Measurements from ENCODE around the gene TSGA10.

DNA sequence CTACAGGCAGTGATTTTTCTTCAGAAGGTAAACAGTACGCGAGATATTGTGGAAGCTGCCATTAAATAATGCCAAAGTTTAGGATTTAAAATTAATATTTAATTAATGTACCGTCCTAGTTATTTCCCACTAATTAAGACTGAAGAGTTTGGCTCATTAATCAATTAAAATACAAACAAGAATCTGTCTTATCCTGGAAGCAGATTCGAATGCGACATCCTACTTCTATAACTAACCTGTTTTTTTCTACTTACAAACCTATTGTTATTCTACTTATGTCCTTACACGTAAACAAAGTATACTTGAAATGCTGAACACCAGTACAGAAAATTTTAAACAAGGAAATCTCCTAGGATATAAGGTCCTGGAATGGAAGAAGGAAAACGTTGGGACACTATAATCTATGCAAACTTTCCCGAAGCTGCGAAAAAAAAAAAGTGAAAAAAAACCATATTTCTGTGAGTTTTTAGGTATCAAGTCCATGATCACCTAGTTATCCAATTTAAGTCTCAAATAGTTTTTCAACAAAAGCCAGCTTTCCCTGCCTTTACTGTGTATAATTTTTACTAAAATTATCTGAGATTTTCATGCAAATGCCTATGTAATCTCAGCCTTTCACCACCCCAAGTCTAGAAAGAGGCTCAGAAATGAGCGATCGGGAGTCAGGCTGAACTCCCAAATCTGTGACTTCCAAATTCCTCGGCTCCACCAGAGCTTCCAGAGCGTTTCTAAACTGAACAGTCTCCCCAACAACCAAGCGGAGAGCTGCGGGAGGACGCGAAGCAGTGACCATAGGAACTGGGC is 14.5 kb downstream of the TSGA10 start:
- TF ChIP-seq, protein P1, sequence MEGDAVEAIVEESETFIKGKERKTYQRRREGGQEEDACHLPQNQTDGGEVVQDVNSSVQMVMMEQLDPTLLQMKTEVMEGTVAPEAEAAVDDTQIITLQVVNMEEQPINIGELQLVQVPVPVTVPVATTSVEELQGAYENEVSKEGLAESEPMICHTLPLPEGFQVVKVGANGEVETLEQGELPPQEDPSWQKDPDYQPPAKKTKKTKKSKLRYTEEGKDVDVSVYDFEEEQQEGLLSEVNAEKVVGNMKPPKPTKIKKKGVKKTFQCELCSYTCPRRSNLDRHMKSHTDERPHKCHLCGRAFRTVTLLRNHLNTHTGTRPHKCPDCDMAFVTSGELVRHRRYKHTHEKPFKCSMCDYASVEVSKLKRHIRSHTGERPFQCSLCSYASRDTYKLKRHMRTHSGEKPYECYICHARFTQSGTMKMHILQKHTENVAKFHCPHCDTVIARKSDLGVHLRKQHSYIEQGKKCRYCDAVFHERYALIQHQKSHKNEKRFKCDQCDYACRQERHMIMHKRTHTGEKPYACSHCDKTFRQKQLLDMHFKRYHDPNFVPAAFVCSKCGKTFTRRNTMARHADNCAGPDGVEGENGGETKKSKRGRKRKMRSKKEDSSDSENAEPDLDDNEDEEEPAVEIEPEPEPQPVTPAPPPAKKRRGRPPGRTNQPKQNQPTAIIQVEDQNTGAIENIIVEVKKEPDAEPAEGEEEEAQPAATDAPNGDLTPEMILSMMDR (conservative IDR thresholded peaks at IDR 0.05; ENCODE audit: low read length), result no peak
- TF ChIP-seq EZH2phosphoT487 (IDR thresholded peaks at IDR 0.05; ENCODE audit: borderline replicate concordance, low read depth, low read length), result no peak

Data from OCI-LY7 (cell line).